ENCODE measurements around the gene PARVG.

- TF ChIP-seq ZNF274 (IDR thresholded peaks at IDR 0.05; ENCODE audit: low read length) (no peak), ZNF274 (tag by site-specific recombination; IDR thresholded peaks at IDR 0.05; ENCODE audit: borderline replicate concordance) (no peak), GLI2 (tag by site-specific recombination; IDR thresholded peaks at IDR 0.05; ENCODE audit: borderline replicate concordance, low read depth) (no peak), CTCF (tag by site-specific recombination; IDR thresholded peaks at IDR 0.05) (no peak), ZNF837 (tag by site-specific recombination; IDR thresholded peaks at IDR 0.05) (no peak)
Observed at GRCh38 chr22:44154436-44154942, 26.2 kb upstream of the PARVG start.
